WTC11 (cell line): Measurements from ENCODE around the gene INTU. TPM values are rescaled to one million over a fixed set of nuclear protein-coding genes. Genes with fewer than 3 reads are reported as not detected.

Experiments
- ATAC-seq: fragments of 200-7000 bp; cut with Tn5 transposase; 2 replicates; pipeline ENCODE4 v1.10.0; 2021; ENCODE audit warnings: mild to moderate bottlenecking, moderate library complexity
- CTCF ChIA-PET: fragments of 300-600 bp; sonication (Branson Sonifier 250); formaldehyde crosslinking; loops from one replicate; lab custom pipeline; 2021; ENCODE audit warnings: antibody characterized with exemption; lab: Charles Lee
- POLR2A ChIA-PET: fragments of 350-600 bp; sonication (Branson Sonifier 250); formaldehyde crosslinking; loops from one replicate; lab custom pipeline; 2021; ENCODE audit warnings: antibody characterized with exemption; lab: Charles Lee
- DNase-seq: peaks from one replicate; pipeline ENCODE4 v3.0.0; 2021; ENCODE audit warnings: low spot score
- H3K27ac Mint-ChIP-seq: 2 replicates; pipeline ENCODE4 v1.8.0; 2021; ENCODE audit warnings: mixed read lengths
- H3K27me3 Mint-ChIP-seq: 2 replicates; pipeline ENCODE4 v1.8.0; 2021; ENCODE audit warnings: low read depth, mild to moderate bottlenecking, moderate library complexity, mixed read lengths
- H3K36me3 Mint-ChIP-seq: 2 replicates; pipeline ENCODE4 v1.8.0; 2021; ENCODE audit warnings: mixed read lengths
- H3K4me1 Mint-ChIP-seq: 2 replicates; pipeline ENCODE4 v1.8.0; 2022; ENCODE audit warnings: mixed read lengths
- H3K4me3 Mint-ChIP-seq: 2 replicates; pipeline ENCODE4 v1.8.0; 2021; ENCODE audit warnings: mild to moderate bottlenecking, moderate library complexity, mixed read lengths
- H3K9me3 Mint-ChIP-seq: 2 replicates; pipeline ENCODE4 v1.8.0; 2021; ENCODE audit warnings: mixed read lengths
- AR ChIP-seq: fragments of 250-450 bp; sonication (Bioruptor Pico); IDR thresholded peaks from 2 replicates; pipeline ENCODE4 v1.9.0; 2021; ENCODE audit warnings: mild to moderate bottlenecking
- ARID4B ChIP-seq: sonication (generic); formaldehyde crosslinking; IDR thresholded peaks from 2 replicates; pipeline ENCODE4 v1.8.0; 2023; ENCODE audit warnings: missing genetic modification reagents, mild to moderate bottlenecking, borderline replicate concordance
- ATF1 ChIP-seq: sonication (generic); formaldehyde crosslinking; IDR thresholded peaks from 2 replicates; pipeline ENCODE4 v1.8.1; 2023; ENCODE audit warnings: mild to moderate bottlenecking, moderate library complexity, missing genetic modification reagents
- ATF6 ChIP-seq: sonication (generic); formaldehyde crosslinking; IDR thresholded peaks from 2 replicates; pipeline ENCODE4 v1.8.1; 2023; ENCODE audit warnings: mild to moderate bottlenecking, missing genetic modification reagents
- CREB1 ChIP-seq: sonication (generic); formaldehyde crosslinking; IDR thresholded peaks from 2 replicates; pipeline ENCODE4 v1.8.0; 2023; ENCODE audit warnings: mild to moderate bottlenecking, missing genetic modification reagents
- ELF4 ChIP-seq: sonication (generic); formaldehyde crosslinking; IDR thresholded peaks from 2 replicates; pipeline ENCODE4 v1.8.1; 2022; ENCODE audit warnings: low read depth, mild to moderate bottlenecking, moderate library complexity, missing genetic modification reagents
- EMX1 ChIP-seq: fragments of 250-450 bp; sonication (Bioruptor Pico); IDR thresholded peaks from 2 replicates; pipeline ENCODE4 v1.8.0; 2021; ENCODE audit warnings: mild to moderate bottlenecking
- FOXJ3 ChIP-seq: sonication (generic); formaldehyde crosslinking; IDR thresholded peaks from 2 replicates; pipeline ENCODE4 v1.9.0; 2021; ENCODE audit warnings: missing genetic modification reagents, mild to moderate bottlenecking, borderline replicate concordance
- HMGA2 ChIP-seq: fragments of 250-450 bp; sonication (Bioruptor Pico); IDR thresholded peaks from 2 replicates; pipeline ENCODE4 v1.4.0; 2021; ENCODE audit warnings: mild to moderate bottlenecking, moderate library complexity
- IRF1 ChIP-seq: sonication (generic); formaldehyde crosslinking; IDR thresholded peaks from 2 replicates; pipeline ENCODE4 v1.8.0; 2023; ENCODE audit warnings: missing genetic modification reagents
- IRF2 ChIP-seq: sonication (generic); formaldehyde crosslinking; IDR thresholded peaks from 2 replicates; pipeline ENCODE4 v1.8.0; 2022; ENCODE audit warnings: low read depth, missing genetic modification reagents, borderline replicate concordance
- MLX ChIP-seq: sonication (generic); formaldehyde crosslinking; IDR thresholded peaks from 2 replicates; pipeline ENCODE4 v1.8.1; 2023; ENCODE audit warnings: mild to moderate bottlenecking, missing genetic modification reagents, moderate library complexity
- NFYB ChIP-seq: sonication (generic); formaldehyde crosslinking; conservative IDR thresholded peaks from 2 replicates; pipeline ENCODE4 v1.8.0; 2022; ENCODE audit warnings: low read depth, missing genetic modification reagents
- PRDM15 ChIP-seq: sonication (generic); formaldehyde crosslinking; IDR thresholded peaks from 2 replicates; pipeline ENCODE4 v1.8.0; 2022; ENCODE audit warnings: missing genetic modification reagents
- RELA ChIP-seq: sonication (generic); formaldehyde crosslinking; IDR thresholded peaks from 2 replicates; pipeline ENCODE4 v1.8.1; 2022; ENCODE audit warnings: missing genetic modification reagents, mild to moderate bottlenecking, borderline replicate concordance
- ZBTB21 ChIP-seq: sonication (generic); formaldehyde crosslinking; IDR thresholded peaks from 2 replicates; pipeline ENCODE4 v1.8.1; 2023; ENCODE audit warnings: mild to moderate bottlenecking, missing genetic modification reagents, borderline replicate concordance
- ZNF121 ChIP-seq: sonication (generic); formaldehyde crosslinking; IDR thresholded peaks from 2 replicates; pipeline ENCODE4 v1.8.0; 2023; ENCODE audit warnings: missing genetic modification reagents
- ZNF416 ChIP-seq: fragments of 250-450 bp; sonication (Bioruptor Pico); IDR thresholded peaks from 2 replicates; pipeline ENCODE4 v1.9.0; 2021; ENCODE audit warnings: mild to moderate bottlenecking, inconsistent platforms
- total RNA-seq: library from RNA; stranded (reverse); gene quantifications from 3 replicates; pipeline ENCODE4 v1.2.3, GENCODE V29; 2021

Gene INTU
- total RNA-seq, 1 experiment from 2014 or later, result 15.0 TPM

DNA sequence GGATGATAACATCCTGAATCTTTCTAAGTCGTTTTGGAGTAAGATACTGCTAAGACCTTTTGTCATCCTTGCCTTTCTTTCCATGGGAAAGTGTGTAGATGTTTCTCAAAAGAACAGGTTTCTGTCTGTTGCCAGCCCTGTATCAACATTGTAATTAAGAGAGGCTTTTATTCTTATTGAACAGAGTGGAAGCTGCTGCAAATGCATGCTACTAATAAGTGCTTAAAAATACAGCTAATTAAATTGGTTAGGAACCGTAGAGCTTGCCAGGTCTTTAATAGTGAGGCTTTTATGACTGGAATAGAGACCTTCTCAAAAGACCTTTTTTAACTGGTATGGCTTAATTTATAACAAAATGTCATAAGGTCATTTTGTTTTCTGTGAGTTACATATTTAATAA lies 34.4 kb downstream of the INTU start (continued):
- TF ChIP-seq MLX (no peak), ARID4B (CRISPR knock-in tag) (no peak), IRF1 (no peak), ZNF121 (no peak), IRF2 (no peak), ZBTB21 (CRISPR knock-in tag) (no peak), AR (no peak), PRDM15 (CRISPR knock-in tag) (no peak), ELF4 (CRISPR knock-in tag) (no peak), EMX1 (no peak), ZNF416 (CRISPR knock-in tag) (no peak)

GRCh38 chr4:127667772-127668171 lies 35.0 kb downstream of the INTU start:
- Mint-ChIP-seq H3K4me1 (peaks cover 31% of the 10 kb centered on the region), H3K9me3 (no peaks in the 10 kb centered on the region)
- TF ChIP-seq CREB1 (CRISPR knock-in tag), result no peak
- no peak for TF ChIP-seq NFYB (CRISPR knock-in tag)
- TF ChIP-seq ATF6 (CRISPR knock-in tag), result no peak
- TF ChIP-seq PRDM15 (CRISPR knock-in tag), result no peak
- no peak for TF ChIP-seq RELA (CRISPR knock-in tag)
- TF ChIP-seq ATF1 (CRISPR knock-in tag), result no peak
- no peak for TF ChIP-seq FOXJ3 (CRISPR knock-in tag)
- no peak for TF ChIP-seq MLX
- no peak for TF ChIP-seq HMGA2 (CRISPR knock-in tag)
- TF ChIP-seq, all 79 proteins: peak for 0
- H3K4me3 Mint-ChIP-seq, result no peak overlapping the region
- DNase-seq (no peak), ATAC-seq (no peak)
- no peak overlapping the region for H3K27ac Mint-ChIP-seq
- H3K36me3 Mint-ChIP-seq, result peaks cover 13% of the 10 kb centered on the region
- H3K27me3 Mint-ChIP-seq, result no peaks in the 10 kb centered on the region
- ChIA-PET CTCF (interaction anchor here (1.6 kb wide), 1 partner anchor 81 kb away, joined by 4 read pairs; no protein-coding TSS in a partner anchor), POLR2A (no interaction called here)
